AG04450 (cell line): ENCODE results near the gene FILIP1. TPM values are rescaled to one million over a fixed set of nuclear protein-coding genes. Genes with fewer than 3 reads are reported as not detected.

Experiments used
- CTCF ChIA-PET: fragments of 300-600, 350-600 bp; formaldehyde crosslinking; extraction: SDS; loops from one replicate; lab custom pipeline; 2022; ENCODE audit warnings: antibody characterized with exemption, inconsistent platforms; lab: Charles Lee
- POLR2A ChIA-PET: fragments of 350-600 bp; formaldehyde crosslinking; extraction: SDS; loops from one replicate; lab custom pipeline; 2021; ENCODE audit warnings: antibody characterized with exemption, inconsistent platforms; lab: Yijun Ruan, JAX
- DNase-seq: peaks from one replicate; pipeline ENCODE4 v3.0.0-alpha.2; 2011; ENCODE audit warnings: low read depth, low spot score
- H3K27ac ChIP-seq: one replicate; pipeline ENCODE4 v1.5.1; 2012; ENCODE audit warnings: low read depth, low read length, control low read depth
- H3K27me3 ChIP-seq: one replicate; pipeline ENCODE4 v1.6.0; 2012; ENCODE audit warnings: low read length; ENCODE audit not compliant: control insufficient read depth, insufficient read depth
- H3K4me3 ChIP-seq: 2 replicates; pipeline ENCODE4 v1.5.1; 2011; ENCODE audit warnings: mild to moderate bottlenecking, low read depth, low read length, control low read depth
- H3K9me3 ChIP-seq: 2 replicates; pipeline ENCODE4 v1.5.1; 2012; ENCODE audit warnings: low read length; ENCODE audit not compliant: control insufficient read depth, insufficient read depth
- CTCF ChIP-seq: IDR thresholded peaks from 2 replicates; pipeline ENCODE4 v1.5.1; 2011; ENCODE audit warnings: low read depth, low read length, control low read depth, inconsistent platforms
- polyA plus RNA-seq: library from polyadenylated mRNA; depleted of rRNA; stranded (reverse); fragments of >200 nt; gene quantifications from 2 replicates; pipeline ENCODE4 v1.2.3, GENCODE V29; 2011; rRNA removed
- small RNA-seq: library from RNA; depleted of rRNA; stranded (forward); fragments of <200 nt; gene quantifications from one replicate; pipeline ENCODE3, GENCODE V24; 2012; ENCODE audit warnings: low read depth; ENCODE audit not compliant: insufficient read length

FILIP1 gene
- polyA plus RNA-seq, 1 experiment: 0.12 TPM

- ChIA-PET POLR2A (interaction anchor here (0.7 to 1.3 kb wide), 6 partner anchors 35 to 1723 kb away, joined by 3 to 5 read pairs (median 4); partner anchors contain the start of gene COL12A1), CTCF (interaction anchor here (1.1 to 2.0 kb wide), 6 partner anchors 9 to 303 kb away, joined by 4 to 12 read pairs (median 6); no protein-coding TSS in a partner anchor)
- Histone ChIP-seq H3K27ac (peak within 1 kb of the TSS; percentile 91), H3K27me3 (no peaks in the 10 kb centered on the region), H3K9me3 (no peaks in the 10 kb centered on the region), H3K4me3 (peak within 1 kb of the TSS; percentile 95)
- peak; percentile 96 for DNase-seq
- TF ChIP-seq CTCF: no peak
Measured at GRCh38 chr6:75243333-75244062, 250.1 kb downstream of the FILIP1 start, which contains the start of gene COX7A2. COX7A2 (minus strand) TSS chr6:75243801; CDS start chr6:75243734, 67 bp downstream.

Small RNA genes within 50 kb of the gene (small RNA-seq; reads per million reads assigned to genes)
- gene MIR4463 (not detected), gene RF00012 (not detected), gene RNU1-34P (not detected)

Other genes with a start within 250 kb of the FILIP1 start
- gene COX7A2, start 250.0 kb downstream of the FILIP1 start, polyA plus RNA-seq: 235 and 263 TPM in 2 replicates
- 65.6 and 75.0 TPM in 2 replicates for gene TMEM30A, start 209.0 kb downstream of the FILIP1 start, polyA plus RNA-seq
- 35.8 and 55.8 TPM in 2 replicates for gene SENP6, start 108.1 kb upstream of the FILIP1 start, polyA plus RNA-seq